LNCaP clone FGC (cell line): Measurements from ENCODE around the gene TMEM39B.
"Not testable (repeated sequence)": the region's sequence is repeated elsewhere in the genome, so short reads cannot be mapped to it uniquely, and the experiment has no call there.

Experiments used
- DNase-seq: peaks from one replicate; pipeline ENCODE4 v3.0.0-alpha.2; 2011; ENCODE audit warnings: low read depth
- H3K4me3 ChIP-seq: 2 replicates; pipeline ENCODE4 v1.5.1; 2011; ENCODE audit warnings: mild to moderate bottlenecking, low read depth, low read length, control low read depth
- TF ChIP-seq, protein P1 (sequence below): IDR thresholded peaks from 2 replicates; pipeline ENCODE4 v1.5.1; 2012; ENCODE audit warnings: mild to moderate bottlenecking; ENCODE audit not compliant: control insufficient read depth, insufficient read depth; ENCODE audit errors: extremely low read depth

TMEM39B gene

GRCh38 chr1:32116531-32116930 is 43.8 kb downstream of the TMEM39B start:
- no peak for DNase-seq
- no peak overlapping the region for H3K4me3 ChIP-seq
- TF ChIP-seq, protein P1, sequence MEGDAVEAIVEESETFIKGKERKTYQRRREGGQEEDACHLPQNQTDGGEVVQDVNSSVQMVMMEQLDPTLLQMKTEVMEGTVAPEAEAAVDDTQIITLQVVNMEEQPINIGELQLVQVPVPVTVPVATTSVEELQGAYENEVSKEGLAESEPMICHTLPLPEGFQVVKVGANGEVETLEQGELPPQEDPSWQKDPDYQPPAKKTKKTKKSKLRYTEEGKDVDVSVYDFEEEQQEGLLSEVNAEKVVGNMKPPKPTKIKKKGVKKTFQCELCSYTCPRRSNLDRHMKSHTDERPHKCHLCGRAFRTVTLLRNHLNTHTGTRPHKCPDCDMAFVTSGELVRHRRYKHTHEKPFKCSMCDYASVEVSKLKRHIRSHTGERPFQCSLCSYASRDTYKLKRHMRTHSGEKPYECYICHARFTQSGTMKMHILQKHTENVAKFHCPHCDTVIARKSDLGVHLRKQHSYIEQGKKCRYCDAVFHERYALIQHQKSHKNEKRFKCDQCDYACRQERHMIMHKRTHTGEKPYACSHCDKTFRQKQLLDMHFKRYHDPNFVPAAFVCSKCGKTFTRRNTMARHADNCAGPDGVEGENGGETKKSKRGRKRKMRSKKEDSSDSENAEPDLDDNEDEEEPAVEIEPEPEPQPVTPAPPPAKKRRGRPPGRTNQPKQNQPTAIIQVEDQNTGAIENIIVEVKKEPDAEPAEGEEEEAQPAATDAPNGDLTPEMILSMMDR: no peak

- no peak overlapping the region for H3K4me3 ChIP-seq
- DNase-seq: no peak
- TF ChIP-seq, protein P1: no peak
Observed at GRCh38 chr1:32122151-32122550, 49.4 kb downstream of the TMEM39B start.

DNA sequence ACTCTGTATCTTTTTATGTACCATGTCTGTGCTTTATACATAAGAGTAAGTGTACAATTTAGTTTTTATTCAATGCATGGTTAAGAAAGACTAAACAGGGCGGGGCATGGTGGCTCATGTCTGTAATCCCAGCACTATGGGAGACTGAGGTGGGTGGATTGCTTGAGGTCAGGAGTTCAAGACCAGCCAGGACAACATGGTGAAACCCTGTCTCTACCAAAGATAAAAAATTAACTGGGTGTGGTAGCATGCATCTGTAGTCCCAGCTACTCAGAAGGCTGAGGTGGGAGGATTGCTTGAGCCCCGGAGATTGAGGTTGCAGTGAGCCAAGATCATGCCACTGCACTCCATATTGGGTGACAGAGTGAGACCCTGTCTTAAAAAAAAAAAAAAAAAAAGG is 50.6 kb downstream of the TMEM39B start:
- DNase-seq, H3K4me3 ChIP-seq: not testable (repeated sequence)

DNA sequence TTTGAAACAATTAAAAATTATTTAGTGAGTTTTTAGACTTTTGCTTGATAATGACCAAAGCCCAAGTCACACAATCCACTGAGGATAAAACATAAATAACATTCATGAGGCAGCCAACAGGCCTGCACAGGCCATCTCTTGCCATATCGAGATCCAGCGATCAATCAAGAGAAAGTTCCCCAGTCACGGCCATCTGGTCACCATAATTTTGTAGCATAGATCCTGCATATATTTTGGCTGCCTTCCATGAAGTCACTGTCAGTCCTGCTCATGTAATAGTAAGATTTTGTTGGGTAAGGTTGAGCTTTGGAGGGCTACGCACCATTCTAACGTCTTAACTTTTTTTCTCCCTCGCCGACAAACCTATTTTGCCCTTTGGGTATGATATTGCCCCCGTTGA is 52.6 kb downstream of the TMEM39B start:
- TF ChIP-seq, protein P1: no peak
- no peak for DNase-seq
- no peak overlapping the region for H3K4me3 ChIP-seq

- no peak overlapping the region for H3K4me3 ChIP-seq
- no peak for DNase-seq
- TF ChIP-seq, protein P1: no peak
Observed at GRCh38 chr1:32126770-32127169, 54.0 kb downstream of the TMEM39B start.

GRCh38 chr1:32127409-32128198 is 54.9 kb downstream of the TMEM39B start:
- TF ChIP-seq, protein P1: no peak
- H3K4me3 ChIP-seq: no peak overlapping the region
- DNase-seq: no peak

DNA sequence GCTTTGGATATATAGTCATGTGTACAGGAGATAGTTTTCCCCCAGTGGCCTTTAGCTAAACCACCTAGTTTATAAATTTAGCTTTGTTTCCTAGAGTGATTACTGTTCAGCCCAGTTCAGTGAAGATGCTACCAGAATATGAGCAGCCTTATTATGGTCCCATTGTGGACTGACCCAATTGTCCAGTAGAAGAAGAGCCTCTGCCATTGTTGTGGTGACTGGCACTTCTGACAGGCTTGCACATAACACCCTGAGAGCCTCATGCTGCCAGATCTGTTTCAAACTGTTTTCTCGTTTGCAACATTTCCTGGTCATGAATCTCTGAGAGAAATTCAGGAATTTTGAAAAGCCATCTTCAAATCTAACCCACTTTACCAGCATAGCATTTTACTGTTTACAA is 55.7 kb downstream of the TMEM39B start:
- TF ChIP-seq, protein P1: no peak
- DNase-seq: no peak
- H3K4me3 ChIP-seq: no peak overlapping the region
